HCT116 (cell line): Measurements from ENCODE around the gene LY6G6D. TPM values are rescaled to one million over a fixed set of nuclear protein-coding genes. Genes with fewer than 3 reads are reported as not detected.

ENCODE experiments used
- ATAC-seq: fragments of 200-7000 bp; cut with Tn5 transposase; 2 replicates; pipeline ENCODE4 v1.9.1; 2020; ENCODE audit warnings: mild to moderate bottlenecking, moderate library complexity
- BruUV-seq: library from RNA; stranded (reverse); fragments of 400-500 nt; replicated peaks from 2 replicates; lab custom pipeline; 2021; lab: Mats Ljungman, UMichigan
- CTCF ChIA-PET: fragments of 300-600 bp; sonication (Branson Sonifier 250); formaldehyde crosslinking; loops from one replicate; lab custom pipeline; 2021; ENCODE audit warnings: antibody characterized with exemption; lab: Charles Lee
- POLR2A ChIA-PET: fragments of 300-600, 350-600 bp; sonication (Branson Sonifier 250); formaldehyde crosslinking; loops from one replicate; lab custom pipeline; 2021; ENCODE audit warnings: antibody characterized with exemption; lab: Charles Lee
- RAD21 ChIA-PET, 2 experiments: fragments of 300-600 bp; sonication (Branson Sonifier 250); formaldehyde crosslinking; loops; one replicate each; lab custom pipeline; 2023; ENCODE audit warnings: low total read pairs in 2 of 2; ENCODE audit not compliant: uncharacterized antibody in 2 of 2, unreplicated experiment in 2 of 2, low non-redundant PET in 1 of 2; lab: Charles Lee
- DNase-seq: peaks from one replicate; pipeline ENCODE4 v3.0.0-alpha.2; 2010; ENCODE audit warnings: low read depth, low spot score
- H2AFZ ChIP-seq: fragments of 200-600 bp; shearing (Covaris generic), sonication (generic); 2 replicates; pipeline ENCODE4 v1.6.1; 2017; ENCODE audit warnings: low read depth, mixed run types, mixed read lengths, antibody characterized with exemption, low read length; ENCODE audit not compliant: poor library complexity, severe bottlenecking
- H3K27ac ChIP-seq: 2 replicates; pipeline ENCODE4 v1.5.1; 2012; ENCODE audit warnings: low read depth, low read length
- H3K27me3 ChIP-seq: fragments of 200-600 bp; sonication (generic); 2 replicates; pipeline ENCODE4 v1.6.1; 2016; ENCODE audit warnings: mixed run types, low read length, mixed read lengths; ENCODE audit not compliant: insufficient read depth
- H3K36me3 ChIP-seq, 2 experiments: fragments of 200-500 bp in 1 of 2; fragments of 200-600 bp in 1 of 2; sonication (Bioruptor generic) in 1 of 2; sonication (generic) in 1 of 2; 2 replicates each; pipeline versions ENCODE4 v1.5.1 to v1.6.1; 2014 to 2016; ENCODE audit warnings: low read length in 2 of 2, inconsistent platforms in 1 of 2, mixed read lengths in 1 of 2, mixed run types in 1 of 2; ENCODE audit not compliant: insufficient read depth in 2 of 2, control insufficient read depth in 1 of 2
- H3K4me1 ChIP-seq, 2 experiments: fragments of 200-600 bp in 1 of 2; sonication (generic) in 1 of 2; 2 replicates each; pipeline versions ENCODE4 v1.5.1 to v1.6.1; 2012 to 2017; ENCODE audit warnings: low read length in 2 of 2, inconsistent platforms in 1 of 2, mild to moderate bottlenecking in 1 of 2, mixed read lengths in 1 of 2, mixed run types in 1 of 2, moderate library complexity in 1 of 2; ENCODE audit not compliant: insufficient read depth in 2 of 2, control insufficient read depth in 1 of 2
- H3K4me2 ChIP-seq: fragments of 200-600 bp; sonication (generic); 2 replicates; pipeline ENCODE4 v1.6.1; 2017; ENCODE audit warnings: mixed run types, low read length, mixed read lengths
- H3K4me3 ChIP-seq, 2 experiments: fragments of 200-600 bp in 1 of 2; sonication (generic) in 1 of 2; replicated peaks in 1 of 2; 2 replicates each; pipeline ENCODE4 v1.5.1; 2011 to 2016; ENCODE audit warnings: low read length in 2 of 2, control low read depth in 1 of 2, low read depth in 1 of 2, mild to moderate bottlenecking in 1 of 2, mixed read lengths in 1 of 2, mixed run types in 1 of 2
- H3K79me2 ChIP-seq: fragments of 200-600 bp; sonication (generic); 2 replicates; pipeline ENCODE4 v1.6.1; 2017; ENCODE audit warnings: mild to moderate bottlenecking, mixed run types, low read length, moderate library complexity, mixed read lengths; ENCODE audit not compliant: insufficient read depth
- H3K9ac ChIP-seq: fragments of 200-600 bp; sonication (generic); 2 replicates; pipeline ENCODE4 v1.6.1; 2016; ENCODE audit warnings: low read length, mixed read lengths
- H3K9me2 ChIP-seq: fragments of 200-600 bp; sonication (generic), shearing (Covaris generic); 2 replicates; pipeline ENCODE4 v1.6.1; 2017; ENCODE audit warnings: mixed run types, mild to moderate bottlenecking, moderate library complexity; ENCODE audit not compliant: insufficient read depth
- H3K9me3 ChIP-seq, 2 experiments: fragments of 200-500 bp in 1 of 2; fragments of 200-600 bp in 1 of 2; sonication (Bioruptor generic) in 1 of 2; sonication (generic) in 1 of 2; 2 replicates each; pipeline ENCODE4 v1.6.1; 2014 to 2017; ENCODE audit warnings: low read length in 2 of 2, mixed read lengths in 2 of 2, inconsistent platforms in 1 of 2, low read depth in 1 of 2, mild to moderate bottlenecking in 1 of 2, mixed run types in 1 of 2, moderate library complexity in 1 of 2; ENCODE audit not compliant: control insufficient read depth in 1 of 2, insufficient read depth in 1 of 2
- H4K20me1 ChIP-seq: fragments of 200-600 bp; sonication (generic), shearing (Covaris generic); 2 replicates; pipeline ENCODE4 v1.6.1; 2017; ENCODE audit warnings: mixed run types, mild to moderate bottlenecking, moderate library complexity; ENCODE audit not compliant: insufficient read depth
- ATF3 ChIP-seq: IDR thresholded peaks from 2 replicates; pipeline ENCODE4 v1.6.1; 2012
- CBX3 ChIP-seq: IDR thresholded peaks from 2 replicates; pipeline ENCODE4 v1.6.1; 2012; ENCODE audit warnings: low read depth
- ELF1 ChIP-seq: IDR thresholded peaks from 2 replicates; pipeline ENCODE4 v1.6.1; 2012; ENCODE audit warnings: low read depth, borderline replicate concordance
- EZH2phosphoT487 ChIP-seq: fragments of 200-600 bp; IDR thresholded peaks from 2 replicates; pipeline ENCODE4 v1.6.1; 2018; ENCODE audit warnings: antibody characterized with exemption, borderline replicate concordance
- FOSL1 ChIP-seq: IDR thresholded peaks from 2 replicates; pipeline ENCODE4 v1.6.1; 2012; ENCODE audit warnings: low read depth
- JUND ChIP-seq: IDR thresholded peaks from 2 replicates; pipeline ENCODE4 v1.6.1; 2012
- POLR2A ChIP-seq: IDR thresholded peaks from 2 replicates; pipeline ENCODE4 v1.7.0; 2011; ENCODE audit warnings: borderline replicate concordance; ENCODE audit not compliant: insufficient read depth, insufficient read length; ENCODE audit errors: extremely low read depth
- POLR2AphosphoS5 ChIP-seq: IDR thresholded peaks from 2 replicates; pipeline ENCODE4 v1.6.1; 2011; ENCODE audit warnings: mild to moderate bottlenecking, low read depth, low read length, moderate library complexity
- SIN3A ChIP-seq: IDR thresholded peaks from 2 replicates; pipeline ENCODE4 v1.6.1; 2012; ENCODE audit warnings: low read depth
- SRF ChIP-seq: IDR thresholded peaks from 2 replicates; pipeline ENCODE4 v1.6.1; 2012; ENCODE audit warnings: low read depth
- YY1 ChIP-seq: IDR thresholded peaks from 2 replicates; pipeline ENCODE4 v1.6.1; 2011; ENCODE audit warnings: low read length, low read depth, moderate library complexity, mild to moderate bottlenecking; ENCODE audit not compliant: insufficient replicate concordance; ENCODE audit errors: extremely low read depth
- ZFX ChIP-seq: fragments of 450-650 bp; IDR thresholded peaks from 2 replicates; pipeline ENCODE4 v1.6.1; 2017
- ZNF274 ChIP-seq: fragments of 200-500 bp; sonication (Bioruptor generic); IDR thresholded peaks from 2 replicates; pipeline ENCODE4 v1.6.1; 2014; ENCODE audit warnings: mild to moderate bottlenecking, low read depth, low read length, inconsistent platforms
- intact Hi-C: fragments of 100-400 bp; cut with micrococcal nuclease; formaldehyde crosslinking; loops from 2 replicates; pipeline ENCODE4 v1.10.0; 2022
- total RNA-seq: library from RNA; stranded (reverse); gene quantifications from one replicate; pipeline ENCODE4 v1.2.1, GENCODE V29; 2021; ENCODE audit not compliant: unreplicated experiment
- TF ChIP-seq, protein P1 (sequence below), 3 experiments: fragments of 200-600 bp in 1 of 3; sonication (generic) in 1 of 3; IDR thresholded peaks in 2 of 3; conservative IDR thresholded peaks in 1 of 3; 2 replicates each; pipeline ENCODE4 v1.5.1; 2012 to 2017; ENCODE audit warnings: low read depth in 2 of 3, low read length in 2 of 3, antibody characterized with exemption in 1 of 3, borderline replicate concordance in 1 of 3, control low read depth in 1 of 3, mild to moderate bottlenecking in 1 of 3, mixed read lengths in 1 of 3, mixed run types in 1 of 3, moderate library complexity in 1 of 3; ENCODE audit not compliant: insufficient read depth in 1 of 3

The LY6G6D gene
- total RNA-seq, 1 experiment from 2014 or later, result not detected

DNA sequence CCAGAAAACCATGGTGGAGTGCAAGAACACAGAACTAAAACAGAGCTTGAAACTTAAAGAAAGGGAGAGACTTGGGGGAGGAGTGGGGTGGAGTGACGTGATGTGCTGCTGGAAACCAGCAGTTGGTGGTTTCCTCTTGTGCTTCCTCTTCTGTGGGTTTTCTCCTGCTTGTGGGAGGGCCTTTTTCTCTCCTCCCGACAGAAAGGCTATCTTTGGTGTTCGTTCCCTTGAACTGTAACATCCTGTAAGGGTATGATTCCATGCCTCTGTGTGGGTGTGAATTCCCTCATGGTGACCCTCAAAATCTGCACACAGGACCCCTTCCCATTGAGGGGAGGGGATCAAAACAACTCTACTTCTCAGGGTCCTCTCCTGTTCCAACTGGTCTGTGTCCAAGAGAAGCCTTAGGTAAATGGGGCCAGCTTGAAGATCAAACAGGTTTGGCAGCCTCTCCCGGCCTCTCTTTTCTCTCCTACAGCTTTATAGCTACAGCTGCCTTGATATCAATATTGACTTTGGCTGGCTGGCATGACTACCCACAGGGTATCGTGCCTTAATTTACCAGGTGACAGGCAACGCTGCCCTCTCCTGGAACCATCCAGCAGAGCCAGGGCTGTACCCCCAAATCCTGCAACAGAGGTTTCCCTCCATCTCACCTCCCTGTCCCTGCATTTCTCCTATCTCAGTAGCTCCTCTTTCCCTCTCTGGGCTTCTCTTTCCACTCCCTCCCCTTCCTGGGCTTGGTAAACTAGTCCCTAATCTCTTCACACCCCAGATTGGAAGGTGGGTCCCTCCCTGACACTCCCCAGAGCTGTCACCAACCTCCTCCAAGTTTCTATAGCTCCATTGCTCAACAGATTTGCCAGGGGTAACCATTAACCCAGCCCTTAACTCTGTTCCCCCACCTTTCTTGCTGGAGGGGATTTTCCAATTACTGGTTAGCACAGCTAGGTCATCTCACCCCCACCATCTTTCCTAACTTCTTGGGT is 23.1 kb downstream of the LY6G6D start:
- Histone ChIP-seq H3K79me2 (peaks cover 55% of the 10 kb centered on the region), H3K27me3 (no peaks in the 10 kb centered on the region), H3K9ac (peak overlapping the region; percentile 75), H3K27ac (peak overlapping the region; percentile 90), H3K4me1 (peaks cover 41 to 67% of the 10 kb centered on the region in 2 experiments), H3K9me2 (no peaks in the 10 kb centered on the region), H2AFZ (peak overlapping the region; percentile 52), H3K4me3 (peak overlapping the region; percentile 37 to 92), H3K36me3 (peaks cover 22 to 31% of the 10 kb centered on the region in 2 experiments), H3K4me2 (peak overlapping the region; percentile 83), H4K20me1 (no peaks in the 10 kb centered on the region; the same call in 1 of the 2 replicates), H3K9me3 (no peaks in the 10 kb centered on the region)
- ChIA-PET CTCF (interaction anchor here (0.6 to 3.6 kb wide), 7 partner anchors 9 to 137 kb away, joined by 3 to 25 read pairs (median 6); partner anchors contain the start of genes DDAH2, GPANK1, LSM2 and LY6G5C), POLR2A (interaction anchor here (0.6 to 4.3 kb wide), 15 partner anchors 8 to 197 kb away, joined by 3 to 21 read pairs (median 4); partner anchors contain the start of genes ABHD16A, BAG6, CSNK2B and DDX39B), RAD21 (interaction anchor here (0.6 to 1.2 kb wide), 3 partner anchors 32 to 89 kb away, joined by 3 read pairs; no protein-coding TSS in a partner anchor)
- intact Hi-C loops, result loop anchor here (1.0 to 5.0 kb wide), 4 partner anchors 35 to 94 kb away; partner anchors contain the start of genes ABHD16A, CSNK2B and LY6G5B
- no TSS peak for BruUV-seq
- ATAC-seq (no peak), DNase-seq (no peak)
- no peak for TF ChIP-seq SRF
- no peak for TF ChIP-seq CBX3
- no peak for TF ChIP-seq FOSL1
- TF ChIP-seq ELF1, result no peak
- TF ChIP-seq JUND, result no peak
- no peak for TF ChIP-seq EZH2phosphoT487
- TF ChIP-seq POLR2AphosphoS5, result peak; percentile 51
- no peak for TF ChIP-seq ZNF274
- TF ChIP-seq ZFX, result no peak
- TF ChIP-seq SIN3A, result no peak
- no peak for TF ChIP-seq YY1
- TF ChIP-seq POLR2A, result peak; percentile 24
- TF ChIP-seq, protein P1, sequence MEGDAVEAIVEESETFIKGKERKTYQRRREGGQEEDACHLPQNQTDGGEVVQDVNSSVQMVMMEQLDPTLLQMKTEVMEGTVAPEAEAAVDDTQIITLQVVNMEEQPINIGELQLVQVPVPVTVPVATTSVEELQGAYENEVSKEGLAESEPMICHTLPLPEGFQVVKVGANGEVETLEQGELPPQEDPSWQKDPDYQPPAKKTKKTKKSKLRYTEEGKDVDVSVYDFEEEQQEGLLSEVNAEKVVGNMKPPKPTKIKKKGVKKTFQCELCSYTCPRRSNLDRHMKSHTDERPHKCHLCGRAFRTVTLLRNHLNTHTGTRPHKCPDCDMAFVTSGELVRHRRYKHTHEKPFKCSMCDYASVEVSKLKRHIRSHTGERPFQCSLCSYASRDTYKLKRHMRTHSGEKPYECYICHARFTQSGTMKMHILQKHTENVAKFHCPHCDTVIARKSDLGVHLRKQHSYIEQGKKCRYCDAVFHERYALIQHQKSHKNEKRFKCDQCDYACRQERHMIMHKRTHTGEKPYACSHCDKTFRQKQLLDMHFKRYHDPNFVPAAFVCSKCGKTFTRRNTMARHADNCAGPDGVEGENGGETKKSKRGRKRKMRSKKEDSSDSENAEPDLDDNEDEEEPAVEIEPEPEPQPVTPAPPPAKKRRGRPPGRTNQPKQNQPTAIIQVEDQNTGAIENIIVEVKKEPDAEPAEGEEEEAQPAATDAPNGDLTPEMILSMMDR (IDR thresholded peaks at IDR 0.05 in 2 of 3, conservative IDR thresholded peaks at IDR 0.05 in 1 of 3; ENCODE audit: borderline replicate concordance in 1 of 3, insufficient read depth in 1 of 3, low read depth in 2 of 3, low read length in 2 of 3), result peak in 2 of 3 experiments; percentile 38; a peak in 4 of 6 replicates
- TF ChIP-seq ATF3, result no peak
